A673 (cell line): ENCODE data around the gene SLC25A23. TPM values are rescaled to one million over a fixed set of nuclear protein-coding genes. Genes with fewer than 3 reads are reported as not detected.

Experiments used
- BruUV-seq: library from RNA; stranded (reverse); fragments of 400-500 nt; replicated peaks from 2 replicates; lab custom pipeline; 2021; lab: Mats Ljungman, UMichigan
- CTCF ChIA-PET: fragments of 300-600 bp; sonication (Branson Sonifier 250); formaldehyde crosslinking; loops from one replicate; lab custom pipeline; 2022; ENCODE audit warnings: antibody characterized with exemption; lab: Charles Lee
- POLR2A ChIA-PET: fragments of 300-600 bp; sonication (Branson Sonifier 250); formaldehyde crosslinking; loops from one replicate; lab custom pipeline; 2022; ENCODE audit warnings: antibody characterized with exemption; ENCODE audit not compliant: low non-redundant PET; lab: Charles Lee
- DNase-seq: peaks from one replicate; pipeline ENCODE4 v3.0.0-alpha.2; 2015; ENCODE audit warnings: low spot score
- H3K27ac ChIP-seq: fragments of 200-600 bp; sonication (generic); 2 replicates; pipeline ENCODE4 v1.5.1; 2016; ENCODE audit warnings: mixed run types, low read depth, mild to moderate bottlenecking, mixed read lengths, antibody characterized with exemption, low read length; ENCODE audit not compliant: poor library complexity, severe bottlenecking
- H3K27me3 ChIP-seq: fragments of 200-600 bp; sonication (generic); replicated peaks from 2 replicates; pipeline ENCODE4 v1.6.1; 2017; ENCODE audit warnings: mixed run types, low read depth, mild to moderate bottlenecking, mixed read lengths, antibody characterized with exemption, low read length; ENCODE audit not compliant: insufficient read depth, poor library complexity
- H3K36me3 ChIP-seq: fragments of 200-600 bp; sonication (generic); 2 replicates; pipeline ENCODE4 v1.6.1; 2016; ENCODE audit warnings: mixed run types, mild to moderate bottlenecking, mixed read lengths, antibody characterized with exemption, low read length; ENCODE audit not compliant: insufficient read depth, poor library complexity, severe bottlenecking
- H3K4me1 ChIP-seq: fragments of 200-600 bp; sonication (generic); 2 replicates; pipeline ENCODE4 v1.6.1; 2017; ENCODE audit warnings: mixed run types, mild to moderate bottlenecking, mixed read lengths, antibody characterized with exemption, low read length; ENCODE audit not compliant: insufficient read depth, poor library complexity, severe bottlenecking
- H3K4me3 ChIP-seq: fragments of 200-600 bp; sonication (generic); 2 replicates; pipeline ENCODE4 v1.5.1; 2016; ENCODE audit warnings: low read depth, mixed run types, mild to moderate bottlenecking, mixed read lengths, low read length; ENCODE audit not compliant: poor library complexity, severe bottlenecking
- H3K9me3 ChIP-seq: fragments of 200-600 bp; sonication (generic); 2 replicates; pipeline ENCODE4 v1.6.1; 2016; ENCODE audit warnings: mixed run types, low read depth, mild to moderate bottlenecking, mixed read lengths, antibody characterized with exemption, low read length; ENCODE audit not compliant: poor library complexity, severe bottlenecking
- CTCF ChIP-seq: fragments of 300-800, 200-600 bp; sonication (generic); conservative IDR thresholded peaks from 2 replicates; pipeline ENCODE4 v1.5.1; 2017; ENCODE audit warnings: low read depth, mild to moderate bottlenecking, antibody characterized with exemption, low read length, moderate library complexity, mixed read lengths
- EZH2 ChIP-seq: fragments of 200-600 bp; sonication (generic); IDR thresholded peaks from 2 replicates; pipeline ENCODE4 v1.6.1; 2017; ENCODE audit warnings: borderline replicate concordance, low read depth, mild to moderate bottlenecking, mixed read lengths, antibody characterized with exemption, low read length; ENCODE audit not compliant: poor library complexity, severe bottlenecking
- intact Hi-C: fragments of 100-400 bp; cut with micrococcal nuclease; formaldehyde crosslinking; loops from one replicate; pipeline ENCODE4 v1.10.0; 2022; ENCODE audit not compliant: unreplicated experiment
- total RNA-seq: library from RNA; stranded (reverse); gene quantifications from 2 replicates; pipeline ENCODE4 v1.2.3, GENCODE V29; 2021

Gene SLC25A23
- total RNA-seq, 1 experiment from 2014 or later: 39.9 TPM

GRCh38 chr19:6396305-6396704, 63.3 kb downstream of the SLC25A23 start:
- no TSS peak for BruUV-seq
- ChIA-PET POLR2A (no interaction called here), CTCF (no interaction called here)
- peaks cover 8% of the 10 kb centered on the region for H3K36me3 ChIP-seq
- H3K4me1 ChIP-seq: peaks cover 14% of the 10 kb centered on the region
- no peak for TF ChIP-seq EZH2
- TF ChIP-seq CTCF: no peak
- intact Hi-C loops: no loop called here
- H3K4me3 ChIP-seq: no peak overlapping the region
- no peak overlapping the region for H3K27ac ChIP-seq
- no peak for DNase-seq
- H3K9me3 ChIP-seq: no peaks in the 10 kb centered on the region
- no peaks in the 10 kb centered on the region for H3K27me3 ChIP-seq

DNA sequence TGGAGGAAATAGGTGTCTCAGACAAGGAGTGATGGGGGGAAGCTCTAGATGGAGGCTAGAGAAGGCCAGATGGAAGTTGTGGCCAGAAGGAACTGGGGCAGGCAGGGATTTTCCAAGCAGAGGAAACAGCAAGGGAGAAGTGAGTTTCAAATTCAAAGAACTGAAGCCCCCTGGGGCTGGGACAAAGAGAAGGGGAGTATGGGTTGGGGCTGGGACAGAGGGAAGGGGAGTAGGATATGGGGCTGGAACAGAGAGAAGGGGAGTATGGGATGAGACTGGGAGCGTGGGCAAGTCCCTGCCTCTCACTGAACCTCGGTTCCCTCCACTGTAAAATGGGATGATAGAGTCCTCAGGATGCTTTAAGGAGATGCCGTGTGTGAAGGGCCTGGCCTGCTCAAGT, 64.8 kb downstream of the SLC25A23 start:
- Histone ChIP-seq H3K27ac (peak overlapping the region; percentile 40), H3K4me3 (no peak overlapping the region), H3K9me3 (no peaks in the 10 kb centered on the region), H3K36me3 (peaks cover 16% of the 10 kb centered on the region), H3K4me1 (peaks cover 14% of the 10 kb centered on the region), H3K27me3 (no peaks in the 10 kb centered on the region)
- ChIA-PET CTCF (interaction anchor here (0.7 kb wide), 1 partner anchor 201 kb away, joined by 6 read pairs; no protein-coding TSS in a partner anchor), POLR2A (no interaction called here)
- BruUV-seq: no TSS peak
- no peak for DNase-seq
- intact Hi-C loops: no loop called here
- TF ChIP-seq EZH2: no peak
- TF ChIP-seq CTCF: no peak

DNA sequence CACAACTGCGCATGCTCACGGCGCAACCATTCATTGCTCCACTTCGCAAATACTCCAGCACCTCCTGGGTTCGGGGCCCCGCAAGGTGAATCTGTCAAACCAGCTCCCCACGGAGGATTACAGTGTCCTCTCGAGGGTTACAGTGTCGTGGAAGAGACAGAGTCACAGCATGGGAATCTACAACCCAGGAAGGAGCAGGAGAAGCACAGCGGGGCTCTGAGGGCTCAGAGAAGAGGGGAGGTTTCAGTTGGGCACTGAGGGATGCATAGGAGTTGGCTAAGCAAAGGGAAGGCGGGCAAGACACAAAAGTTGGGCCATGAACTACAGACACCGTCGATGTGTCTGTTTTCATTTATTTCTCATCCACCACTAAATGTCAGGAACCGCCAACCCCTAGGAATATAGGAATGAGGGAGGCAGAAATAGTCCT, 65.6 kb downstream of the SLC25A23 start:
- no TSS peak for BruUV-seq
- CTCF ChIA-PET: no interaction called here

More for the DNA sequence above, 65.6 kb downstream of the SLC25A23 start:
- Histone ChIP-seq H3K27me3 (no peaks in the 10 kb centered on the region), H3K4me1 (peaks cover 14% of the 10 kb centered on the region), H3K27ac (peak overlapping the region; percentile 93), H3K9me3 (no peaks in the 10 kb centered on the region), H3K4me3 (peak overlapping the region; percentile 70), H3K36me3 (peaks cover 25% of the 10 kb centered on the region)
- DNase-seq: no peak
- TF ChIP-seq EZH2: no peak
- TF ChIP-seq CTCF: no peak
- intact Hi-C loops: no loop called here
- POLR2A ChIA-PET: no interaction called here
